Measurements from ENCODE around the gene SEL1L.
"Not testable (repeated sequence)": the region's sequence is repeated elsewhere in the genome, so short reads cannot be mapped to it uniquely, and the experiment has no call there.

SEL1L gene

GRCh38 chr14:81525129-81525528 is 8.5 kb downstream of the SEL1L start:
- no peak for DNase-seq

GRCh38 chr14:81523616-81524015 is 10.0 kb downstream of the SEL1L start:
- no peak for DNase-seq

DNA sequence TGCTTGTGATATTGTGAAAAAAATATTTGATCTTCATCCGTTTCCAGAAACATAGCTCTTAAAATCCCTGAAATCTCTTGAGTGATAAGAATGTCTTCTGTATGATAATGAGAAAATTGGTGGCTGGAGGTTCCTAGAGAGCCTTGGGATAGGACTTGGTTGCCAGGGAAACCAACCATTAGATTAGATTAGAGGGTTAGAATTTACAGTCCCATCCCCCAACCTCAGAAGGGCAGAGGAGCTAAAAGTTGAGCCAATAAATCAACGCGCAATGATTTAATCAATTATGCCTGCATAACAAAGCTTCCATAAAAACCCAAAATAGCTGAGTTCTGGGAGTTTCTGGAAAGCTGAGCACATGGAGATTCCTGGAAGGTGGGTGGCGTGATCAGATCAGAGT is 10.6 kb downstream of the SEL1L start:
- DNase-seq = no peak

DNA sequence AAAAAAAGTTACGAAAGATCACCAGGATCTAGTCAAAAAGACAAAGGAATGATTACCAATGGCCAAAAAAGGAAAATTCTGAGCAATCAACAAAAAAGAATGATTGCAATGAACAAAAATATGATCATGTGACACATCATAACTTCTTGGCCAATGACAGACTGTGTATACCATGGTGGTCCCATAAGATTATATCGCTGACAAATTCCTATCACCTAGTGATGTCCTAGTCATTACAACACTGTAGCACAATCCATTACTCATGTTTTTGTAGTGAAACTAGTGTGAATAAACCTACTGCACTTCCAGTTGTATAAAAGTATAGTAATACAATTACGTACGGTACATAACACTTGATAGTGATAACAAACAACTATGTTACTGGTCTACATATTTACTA is 12.3 kb downstream of the SEL1L start:
- no peak for DNase-seq

DNA sequence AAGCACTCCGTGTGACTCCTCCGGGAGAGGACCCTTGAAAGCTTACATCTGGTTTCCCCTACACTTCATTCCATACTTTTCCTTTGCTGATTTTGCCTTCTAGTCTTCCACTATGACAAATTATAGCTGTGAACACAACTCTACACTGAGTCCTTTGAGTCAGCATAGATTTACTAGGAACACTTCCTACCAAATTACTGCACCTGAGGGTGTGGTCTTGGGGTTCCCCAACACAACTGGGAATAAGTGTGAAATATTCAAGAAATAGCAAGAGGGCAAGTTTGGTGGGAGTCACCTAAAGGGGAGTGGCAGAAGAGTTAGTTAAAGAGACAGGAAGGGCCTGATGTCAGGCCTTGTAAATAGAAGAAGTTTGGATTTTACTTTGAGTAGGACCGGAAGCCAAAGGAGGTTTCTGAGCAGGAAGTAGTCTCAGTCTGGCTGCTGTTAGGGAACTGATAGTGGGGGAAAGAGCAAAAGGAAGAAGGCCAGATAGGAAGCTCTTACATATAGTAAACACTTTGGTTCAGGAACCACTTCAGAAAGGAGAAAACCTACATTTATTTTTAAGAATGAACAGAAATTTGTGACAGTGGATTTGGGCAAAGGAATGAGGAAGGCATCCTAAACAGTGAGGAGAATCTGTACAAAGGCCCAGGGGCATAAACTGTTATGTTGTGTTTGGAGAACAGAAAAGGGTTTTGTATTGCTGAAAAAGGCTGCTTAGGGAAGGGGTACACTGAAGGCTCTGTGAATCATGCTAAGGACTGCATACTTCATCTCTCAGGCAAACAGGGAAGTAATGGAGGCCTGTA is 14.2 kb downstream of the SEL1L start:
- peak in 3 of 14 donors; percentile 19 to 26 (median 24) for DNase-seq

- DNase-seq = peak in 1 of 14 donors; percentile 47
These were observed 15.8 kb downstream of the SEL1L start for GRCh38 chr14:81517798-81518398.

GRCh38 chr14:81516986-81517797 is 16.5 kb downstream of the SEL1L start:
- DNase-seq = no peak

DNA sequence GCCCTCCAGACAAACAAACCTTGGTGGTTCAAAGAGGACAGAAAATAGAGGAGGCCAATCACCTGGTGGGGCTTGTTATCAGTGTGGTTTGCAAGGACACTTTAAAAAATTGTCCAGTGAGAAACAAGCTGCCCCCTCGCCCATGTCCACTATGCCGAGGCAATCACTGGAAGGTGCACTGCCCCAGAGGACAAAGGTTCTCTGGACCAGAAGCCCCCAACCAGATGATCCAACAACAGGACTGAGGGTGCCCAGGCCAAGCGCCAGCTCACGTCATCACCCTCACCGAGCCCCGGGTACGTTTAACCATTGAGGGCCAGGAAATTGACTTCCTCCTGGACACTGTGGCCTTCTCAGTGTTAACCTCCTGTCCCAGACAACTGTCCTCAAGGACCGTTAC is 17.7 kb downstream of the SEL1L start:
- not testable (repeated sequence) for DNase-seq

DNA sequence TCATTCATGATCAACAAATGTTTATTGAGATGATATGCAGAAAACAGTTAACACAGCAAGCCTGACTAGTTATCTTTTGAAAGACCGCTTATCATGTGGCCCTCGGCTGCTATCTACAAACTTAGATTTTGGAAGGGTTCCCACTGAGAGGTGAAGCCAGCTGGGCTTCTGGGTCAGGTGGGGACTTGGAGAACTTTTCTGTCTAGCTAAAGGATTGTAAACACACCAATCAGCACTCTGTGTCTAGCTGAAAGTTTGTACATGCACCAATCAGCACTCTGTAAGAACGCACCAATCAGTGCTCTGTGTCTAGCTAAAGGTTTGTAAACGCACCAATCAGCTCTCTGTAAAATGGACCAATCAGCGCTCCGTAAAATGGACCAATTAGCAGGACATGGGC is 20.8 kb downstream of the SEL1L start:
- not testable (repeated sequence) for DNase-seq

GRCh38 chr14:81511111-81511904 is 22.3 kb downstream of the SEL1L start:
- DNase-seq = no peak

DNA sequence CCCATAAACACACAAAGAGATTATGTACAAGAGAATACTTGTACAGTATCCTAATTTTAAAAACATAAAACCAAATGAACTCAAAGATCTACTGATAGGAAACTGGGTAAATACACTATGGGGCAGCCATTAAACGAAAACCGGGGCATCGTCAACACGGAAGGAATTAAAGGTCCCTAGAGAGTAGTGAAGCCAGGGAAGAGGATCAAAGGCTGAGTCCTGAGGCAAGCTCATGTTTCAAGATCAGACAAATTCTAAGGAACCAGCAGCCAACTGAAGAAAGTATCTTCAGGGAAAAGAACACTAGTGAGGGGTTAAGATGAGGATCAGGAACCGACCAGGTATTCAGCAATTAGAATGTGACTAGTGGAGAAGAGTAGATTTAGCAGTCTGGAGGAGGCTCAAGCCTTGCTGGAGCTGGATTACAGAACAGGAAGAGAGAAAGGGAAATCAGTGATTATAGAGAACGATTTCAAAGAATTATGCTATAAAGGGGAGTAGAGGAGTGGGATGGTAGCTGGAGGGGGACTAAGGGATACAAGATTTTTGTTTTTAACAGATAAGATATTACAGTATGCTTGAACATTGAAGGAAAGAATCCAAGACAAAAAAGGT is 23.7 kb downstream of the SEL1L start:
- DNase-seq = no peak

- DNase-seq = no peak
These were observed 24.3 kb downstream of the SEL1L start for GRCh38 chr14:81509321-81509720.

DNA sequence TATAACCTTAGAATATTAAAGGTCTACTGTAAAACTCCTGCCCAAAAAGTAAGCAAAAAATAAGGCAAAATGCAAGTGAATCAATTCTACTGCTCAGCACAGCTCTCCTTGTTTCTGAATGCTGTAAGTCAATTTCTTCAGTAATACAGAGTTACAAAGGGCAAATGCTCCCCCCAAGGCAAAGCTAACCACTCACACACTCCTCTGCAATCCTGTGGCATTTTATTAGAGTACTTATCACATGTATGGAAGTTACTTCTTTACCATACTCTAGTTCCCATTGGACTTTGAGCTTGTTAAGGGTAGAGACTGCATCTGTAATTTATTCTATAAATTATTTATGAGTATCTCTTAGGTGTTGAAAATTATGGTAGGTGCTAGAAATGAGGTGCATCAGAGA is 27.2 kb downstream of the SEL1L start:
- DNase-seq = no peak

GRCh38 chr14:81504864-81505263 is 28.8 kb downstream of the SEL1L start:
- no peak for DNase-seq

DNA sequence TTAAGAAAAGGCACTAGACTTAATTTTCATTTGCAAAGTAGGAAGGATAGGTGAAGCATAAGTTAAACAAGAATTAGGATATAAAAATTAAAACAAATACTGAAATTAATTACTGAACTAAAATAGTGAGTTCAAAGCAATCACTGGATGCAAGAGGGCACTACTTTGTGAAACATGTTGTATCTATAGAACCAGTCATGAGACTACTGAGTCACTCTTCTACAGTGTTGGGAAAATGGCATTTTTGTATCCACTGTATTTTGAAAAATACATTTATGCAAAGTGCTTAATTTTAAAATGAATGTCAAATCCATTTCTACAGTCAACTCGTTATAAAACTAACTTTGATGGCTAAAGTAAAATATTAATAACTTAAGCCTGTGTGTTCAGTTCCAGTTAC is 47.9 kb downstream of the SEL1L start:
- no peak for DNase-seq

DNA sequence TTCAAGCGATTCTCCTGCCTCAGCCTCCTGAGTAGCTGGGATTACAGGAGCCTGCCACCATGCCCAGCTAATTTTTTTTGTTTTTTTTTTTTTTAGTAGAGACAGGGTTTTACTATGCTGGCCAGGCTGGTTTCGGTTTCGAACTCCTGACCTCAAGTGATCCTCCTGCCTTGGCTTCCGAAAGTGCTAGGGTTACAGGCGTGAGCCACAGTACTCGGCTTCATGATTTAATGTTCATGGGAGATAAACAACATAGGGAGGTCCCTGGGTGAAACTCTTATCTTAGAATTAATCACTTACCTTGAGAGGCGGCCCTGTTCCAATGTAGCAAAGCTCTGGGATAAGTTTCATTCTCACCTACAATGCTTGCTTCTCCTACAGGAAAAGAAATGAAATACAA is 48.3 kb downstream of the SEL1L start:
- DNase-seq = no peak

- no peak for DNase-seq
These were observed 49.5 kb downstream of the SEL1L start for GRCh38 chr14:81484120-81484519.

DNA sequence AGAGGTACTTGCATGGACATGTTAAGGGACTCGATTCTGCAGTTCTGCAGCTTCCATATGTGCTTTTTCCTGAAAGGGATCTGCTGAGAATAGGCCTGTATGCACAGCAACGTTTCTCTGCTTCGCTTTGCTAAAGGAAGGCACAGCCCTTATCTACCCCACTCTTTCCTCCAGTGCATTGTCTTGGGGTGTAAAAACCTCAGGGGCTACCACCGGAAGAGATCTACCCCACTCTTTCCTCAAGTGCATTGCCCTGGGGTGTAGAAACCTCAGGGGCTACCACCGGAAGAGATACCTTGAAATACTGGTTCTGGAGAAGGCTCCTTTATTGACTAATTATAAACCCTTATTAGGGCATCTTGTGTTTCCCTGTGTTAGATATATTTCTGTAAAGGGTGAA is 52.9 kb downstream of the SEL1L start:
- DNase-seq = no peak

GRCh38 chr14:81478446-81478845 is 55.2 kb downstream of the SEL1L start:
- no peak for DNase-seq

DNA sequence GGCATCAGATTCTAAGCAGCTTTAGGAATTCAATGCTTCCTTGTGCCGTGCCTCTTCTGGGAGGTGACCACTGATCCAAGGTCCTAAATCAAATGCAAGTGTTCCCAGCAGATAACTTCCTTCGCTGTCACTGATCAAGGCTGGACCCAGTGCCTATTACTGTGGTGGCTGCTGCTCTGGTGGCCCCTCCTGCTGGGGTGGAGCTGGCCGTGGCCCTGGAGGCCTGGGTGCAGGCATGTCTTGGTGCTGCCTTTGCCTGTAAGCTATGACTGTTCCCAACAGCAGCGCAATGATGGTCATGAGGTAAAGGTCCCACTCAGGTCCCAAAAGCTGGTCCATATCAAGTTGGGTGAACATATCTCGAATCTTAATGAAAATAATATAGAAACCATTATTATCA is 56.8 kb downstream of the SEL1L start:
- no peak for DNase-seq

DNA sequence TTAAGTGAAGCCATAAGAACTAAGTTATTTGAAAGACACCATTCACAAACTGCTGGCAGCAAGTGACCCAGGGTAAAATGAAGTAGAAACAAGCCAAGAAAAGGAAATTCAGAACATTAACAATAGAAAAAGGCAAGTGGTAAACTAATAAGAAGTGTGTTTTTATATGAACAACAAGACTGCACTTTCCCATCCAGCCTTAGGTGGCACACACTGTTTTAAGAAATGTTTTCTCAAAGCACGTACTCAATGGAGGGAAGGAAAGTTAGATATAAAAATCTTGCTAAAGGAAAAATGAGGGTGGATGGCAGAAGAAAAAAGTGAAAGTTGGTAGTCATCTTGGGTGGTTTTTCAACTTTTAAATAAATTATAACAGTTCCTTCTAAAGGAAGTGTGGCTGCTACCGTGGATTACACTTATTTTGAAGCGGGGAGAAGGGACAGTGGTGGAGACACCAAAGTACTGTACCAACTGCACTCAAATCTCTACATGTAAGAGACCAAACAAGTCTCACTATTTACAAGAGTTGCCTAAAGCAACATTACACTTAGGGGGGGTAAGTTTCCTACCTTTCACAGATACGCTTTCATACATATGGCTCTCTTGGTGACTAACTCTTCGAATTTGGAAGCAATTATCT is 58.8 kb downstream of the SEL1L start:
- DNase-seq = no peak

GRCh38 chr14:81474148-81474492 is 59.5 kb downstream of the SEL1L start:
- DNase-seq = no peak
